ENCODE data around the gene SPARC.

Gene SPARC

DNA sequence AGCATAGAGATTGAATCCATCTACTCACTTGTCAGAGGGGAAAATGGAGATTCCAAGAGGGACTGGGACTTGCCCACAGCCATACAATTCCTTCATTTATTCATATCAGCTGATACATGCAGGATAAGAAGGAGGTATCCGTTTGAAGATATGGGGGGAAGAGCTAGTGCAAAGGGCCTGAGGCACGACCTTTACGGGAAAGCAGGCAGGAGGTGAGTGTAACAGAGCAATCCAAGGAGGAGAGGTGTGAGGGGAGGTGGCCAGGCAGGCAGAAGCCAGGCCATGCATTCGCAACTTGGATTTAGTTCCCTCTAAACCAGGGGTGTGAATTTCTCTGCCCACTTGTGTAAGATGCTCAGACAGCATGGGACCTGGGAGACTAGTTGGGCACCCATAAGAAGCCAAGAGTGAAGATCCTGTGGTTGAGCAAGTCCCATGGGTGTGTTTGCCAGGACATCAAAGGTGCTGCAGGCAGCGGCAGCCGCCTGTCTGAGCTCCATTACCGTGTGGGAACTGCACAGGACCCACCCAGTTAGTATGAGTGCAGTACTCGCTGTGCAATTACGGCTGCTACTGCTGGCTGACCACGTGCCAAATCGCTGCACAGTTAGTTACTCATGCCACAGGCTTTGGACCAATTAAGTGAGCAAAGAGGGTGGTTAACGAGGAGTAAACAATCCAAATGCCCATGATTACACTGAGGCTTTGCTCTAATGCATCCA, 64.2 kb downstream of the SPARC start:
- DNase-seq (ENCODE audit: low spot score in 2 of 2) (no peak), ATAC-seq (ENCODE audit: low read depth) (no peak)
- Mint-ChIP-seq H3K27ac (no peak overlapping the region), H3K9me3 (no peaks in the 10 kb centered on the region), H3K4me3 (no peak overlapping the region), H3K36me3 (no peaks in the 10 kb centered on the region), H3K27me3 (peaks cover 12% of the 10 kb centered on the region), H3K4me1 (no peaks in the 10 kb centered on the region)

DNA sequence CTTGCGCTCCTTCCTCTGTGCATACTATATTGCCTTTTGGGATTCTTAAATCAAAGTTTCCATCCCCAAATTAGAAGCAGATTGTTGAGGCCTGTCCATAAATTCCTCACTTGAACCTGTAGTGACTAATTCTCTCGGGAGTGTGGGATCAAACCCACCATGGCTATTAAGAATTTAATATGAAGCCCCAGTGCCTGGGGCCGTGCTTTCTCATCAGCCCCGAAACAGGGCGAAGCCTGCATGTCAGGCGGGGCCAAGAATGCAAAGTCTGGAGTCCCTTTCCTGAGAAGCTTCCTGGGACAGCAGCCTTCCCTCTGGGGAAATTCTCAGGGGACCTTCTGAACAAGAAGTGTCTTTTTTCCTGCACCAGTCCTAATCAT, 66.3 kb downstream of the SPARC start:
- Mint-ChIP-seq H3K9me3 (no peaks in the 10 kb centered on the region), H3K27me3 (peaks cover 18% of the 10 kb centered on the region), H3K27ac (no peak overlapping the region), H3K4me1 (no peaks in the 10 kb centered on the region), H3K4me3 (no peak overlapping the region), H3K36me3 (no peaks in the 10 kb centered on the region)
- no peak for DNase-seq (ENCODE audit: low spot score in 2 of 2)
- ATAC-seq (ENCODE audit: low read depth) = no peak

DNA sequence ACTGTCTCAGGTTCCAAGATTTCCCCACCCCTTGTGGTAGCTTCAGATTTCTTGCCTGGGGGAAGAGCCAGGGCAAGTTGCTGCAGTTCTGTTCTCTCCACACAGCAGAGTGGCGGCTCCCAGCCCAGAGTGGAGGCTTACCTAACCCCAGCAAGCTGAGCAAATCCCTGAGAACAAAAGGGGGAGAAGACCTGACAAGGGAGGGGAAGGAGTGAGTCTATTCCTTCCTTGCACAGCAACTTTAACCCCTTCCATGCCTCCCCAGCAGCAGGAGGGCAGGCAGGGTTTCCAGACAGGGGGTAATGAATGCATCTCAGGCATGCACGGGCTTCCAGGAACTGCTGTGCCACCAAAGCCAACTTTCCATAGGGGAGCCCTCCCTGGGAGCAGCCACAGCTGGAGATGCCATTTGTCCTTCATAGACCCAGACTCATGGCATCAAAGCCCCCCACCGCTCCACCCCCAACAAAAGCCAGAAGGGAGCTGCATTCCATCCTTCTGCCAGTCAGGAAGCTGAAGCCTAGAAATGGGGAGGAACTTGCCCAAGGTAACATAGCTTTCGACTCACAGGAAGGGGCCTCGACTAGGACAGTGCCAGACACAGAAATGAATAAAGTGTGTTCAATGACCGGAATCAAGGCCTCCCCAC, 66.8 kb downstream of the SPARC start:
- DNase-seq (ENCODE audit: low spot score in 2 of 2) (no peak), ATAC-seq (ENCODE audit: low read depth) (no peak)
- Mint-ChIP-seq H3K4me3 (no peak overlapping the region), H3K27me3 (peaks cover 19% of the 10 kb centered on the region), H3K9me3 (no peaks in the 10 kb centered on the region), H3K27ac (no peak overlapping the region), H3K4me1 (no peaks in the 10 kb centered on the region), H3K36me3 (no peaks in the 10 kb centered on the region)

DNA sequence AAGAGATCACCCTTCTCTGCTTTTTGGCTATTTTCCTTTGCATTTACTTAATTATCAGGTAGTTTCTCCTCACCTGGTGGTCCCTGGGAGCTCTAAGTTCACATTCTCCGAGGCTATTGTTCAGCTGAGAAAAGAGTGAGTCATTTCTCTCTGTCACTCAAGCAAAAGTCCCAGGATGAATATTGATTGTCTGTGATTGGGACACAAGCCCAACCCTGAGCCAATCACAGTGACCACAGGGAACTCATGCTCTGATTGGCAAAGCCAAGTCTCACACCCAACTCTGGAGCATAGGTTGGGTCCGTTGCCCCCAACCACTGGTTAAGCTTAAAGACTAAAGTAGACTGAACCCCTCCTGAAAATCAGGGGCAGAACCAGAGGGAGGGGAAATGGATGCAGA, 67.8 kb downstream of the SPARC start:
- no peaks in the 10 kb centered on the region for H3K9me3 Mint-ChIP-seq
- ATAC-seq (ENCODE audit: low read depth) = no peak
- H3K4me1 Mint-ChIP-seq = no peaks in the 10 kb centered on the region
- no peaks in the 10 kb centered on the region for H3K36me3 Mint-ChIP-seq
- peaks cover 19% of the 10 kb centered on the region for H3K27me3 Mint-ChIP-seq
- H3K27ac Mint-ChIP-seq = no peak overlapping the region
- H3K4me3 Mint-ChIP-seq = no peak overlapping the region
- no peak for DNase-seq (ENCODE audit: low spot score in 2 of 2)

DNA sequence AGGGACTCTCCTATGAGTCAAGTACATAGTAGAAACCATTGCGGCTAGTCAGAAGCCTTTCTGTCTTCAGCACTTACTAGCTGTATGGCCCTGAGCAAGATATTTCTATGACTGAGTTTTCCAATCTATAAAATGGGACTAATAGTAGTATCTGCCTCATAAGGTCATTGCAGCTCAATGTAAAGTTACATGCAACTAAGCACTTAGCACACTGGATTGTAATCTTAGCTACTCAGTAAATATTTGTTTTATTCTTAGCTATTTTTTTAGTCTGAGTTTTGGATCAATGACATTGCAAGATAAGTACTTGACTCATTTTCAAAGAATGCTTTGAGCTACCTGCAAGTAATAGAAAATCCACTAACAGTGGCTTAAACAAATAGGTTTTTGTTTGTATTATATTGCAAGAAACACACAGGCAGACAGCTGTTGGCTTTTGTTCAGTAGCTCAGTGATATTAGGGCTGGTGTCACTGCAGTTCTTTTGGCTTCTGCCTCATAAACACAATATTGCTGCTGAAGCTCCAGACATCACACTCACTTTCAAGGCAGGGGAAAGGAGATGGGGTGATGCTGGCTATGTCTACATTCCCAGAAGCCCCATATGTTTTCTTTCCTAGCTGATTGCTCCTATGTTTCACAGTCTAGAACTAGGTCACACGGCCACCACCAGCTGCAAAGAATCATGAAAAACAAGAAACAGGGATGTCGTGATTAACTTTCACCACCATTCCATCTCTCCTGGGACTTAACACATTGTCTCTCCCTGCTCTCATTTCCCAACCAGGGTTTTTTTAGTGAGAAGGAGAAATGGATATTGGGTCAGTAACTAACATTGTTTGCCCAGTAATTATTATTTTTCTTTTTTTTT, 68.6 kb downstream of the SPARC start:
- Mint-ChIP-seq H3K4me1 (peaks cover 4% of the 10 kb centered on the region), H3K4me3 (no peak overlapping the region), H3K27ac (no peak overlapping the region), H3K36me3 (no peaks in the 10 kb centered on the region), H3K27me3 (peaks cover 19% of the 10 kb centered on the region), H3K9me3 (no peaks in the 10 kb centered on the region)
- DNase-seq (ENCODE audit: low spot score in 2 of 2) (no peak), ATAC-seq (ENCODE audit: low read depth) (no peak)

DNA sequence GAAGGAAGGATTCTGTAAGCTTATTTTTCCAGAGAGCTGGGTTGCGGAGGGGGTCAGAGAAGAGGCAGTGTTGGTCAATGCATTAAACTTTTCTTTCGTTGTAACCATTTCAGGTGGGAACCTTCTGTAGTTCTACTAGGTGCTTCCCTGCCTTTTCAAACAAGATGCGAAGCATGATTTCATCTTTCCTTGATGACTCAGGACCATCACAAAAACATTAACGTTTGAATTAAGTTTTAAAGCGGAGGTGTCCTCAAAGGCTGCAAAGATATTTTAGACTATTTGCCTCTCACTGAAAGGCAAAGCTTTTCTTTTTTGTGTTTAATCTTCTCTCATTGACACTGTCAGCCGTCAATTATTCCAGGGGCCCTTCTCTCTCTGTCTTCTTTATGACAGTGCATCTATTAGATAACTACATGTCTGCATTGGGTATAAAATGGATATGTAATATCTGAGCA, 69.3 kb downstream of the SPARC start:
- DNase-seq (ENCODE audit: low spot score in 2 of 2) (no peak), ATAC-seq (ENCODE audit: low read depth) (no peak)
- Mint-ChIP-seq H3K27me3 (peaks cover 21% of the 10 kb centered on the region), H3K4me1 (peaks cover 11% of the 10 kb centered on the region), H3K27ac (no peak overlapping the region), H3K9me3 (no peaks in the 10 kb centered on the region), H3K36me3 (no peaks in the 10 kb centered on the region), H3K4me3 (no peak overlapping the region)

DNA sequence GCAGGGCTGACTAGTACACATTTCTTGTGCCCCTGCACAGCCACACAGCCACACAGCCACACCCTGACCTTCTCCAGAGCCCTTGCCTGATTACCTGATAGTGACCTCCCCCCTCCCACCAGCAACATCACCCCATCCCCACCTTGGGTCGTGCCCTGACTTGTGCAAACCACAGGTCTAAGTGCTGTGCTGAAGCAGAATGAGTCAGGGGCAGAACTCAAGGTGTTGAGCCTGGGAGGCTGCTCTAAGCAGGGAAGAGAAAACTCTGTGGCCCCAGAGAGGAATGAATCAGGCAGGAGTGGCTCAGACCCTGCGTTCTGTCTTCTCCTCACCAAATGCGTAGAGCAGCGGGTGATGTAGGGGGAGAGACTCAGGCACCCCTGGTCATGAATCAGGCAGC, 71.3 kb downstream of the SPARC start:
- Mint-ChIP-seq H3K27ac (no peak overlapping the region), H3K4me3 (no peak overlapping the region), H3K27me3 (peaks cover 12% of the 10 kb centered on the region), H3K4me1 (peaks cover 12% of the 10 kb centered on the region), H3K36me3 (no peaks in the 10 kb centered on the region), H3K9me3 (no peaks in the 10 kb centered on the region)
- DNase-seq (ENCODE audit: low spot score in 2 of 2) (no peak), ATAC-seq (ENCODE audit: low read depth) (no peak)

DNA sequence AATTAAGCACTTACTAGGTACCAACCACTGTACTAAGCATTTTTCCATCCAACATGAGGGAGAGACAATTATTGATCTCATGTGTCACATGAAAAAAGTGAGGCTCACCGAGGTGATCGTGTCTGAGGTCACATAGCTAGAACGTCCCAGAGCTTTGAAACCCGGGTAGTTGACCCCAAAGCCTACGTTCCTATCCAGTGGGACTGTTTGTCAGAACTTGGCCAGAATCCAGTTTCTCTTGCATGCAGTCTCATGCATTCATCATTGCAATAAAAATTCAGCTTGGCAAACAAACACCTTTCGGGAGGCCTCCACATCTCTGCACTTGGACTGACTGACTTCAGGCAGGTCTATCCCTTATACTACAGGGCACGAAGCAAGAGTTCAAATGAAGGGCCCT, 72.2 kb downstream of the SPARC start:
- H3K4me1 Mint-ChIP-seq = peaks cover 12% of the 10 kb centered on the region
- H3K4me3 Mint-ChIP-seq = no peak overlapping the region
- no peak for ATAC-seq (ENCODE audit: low read depth)

DNA sequence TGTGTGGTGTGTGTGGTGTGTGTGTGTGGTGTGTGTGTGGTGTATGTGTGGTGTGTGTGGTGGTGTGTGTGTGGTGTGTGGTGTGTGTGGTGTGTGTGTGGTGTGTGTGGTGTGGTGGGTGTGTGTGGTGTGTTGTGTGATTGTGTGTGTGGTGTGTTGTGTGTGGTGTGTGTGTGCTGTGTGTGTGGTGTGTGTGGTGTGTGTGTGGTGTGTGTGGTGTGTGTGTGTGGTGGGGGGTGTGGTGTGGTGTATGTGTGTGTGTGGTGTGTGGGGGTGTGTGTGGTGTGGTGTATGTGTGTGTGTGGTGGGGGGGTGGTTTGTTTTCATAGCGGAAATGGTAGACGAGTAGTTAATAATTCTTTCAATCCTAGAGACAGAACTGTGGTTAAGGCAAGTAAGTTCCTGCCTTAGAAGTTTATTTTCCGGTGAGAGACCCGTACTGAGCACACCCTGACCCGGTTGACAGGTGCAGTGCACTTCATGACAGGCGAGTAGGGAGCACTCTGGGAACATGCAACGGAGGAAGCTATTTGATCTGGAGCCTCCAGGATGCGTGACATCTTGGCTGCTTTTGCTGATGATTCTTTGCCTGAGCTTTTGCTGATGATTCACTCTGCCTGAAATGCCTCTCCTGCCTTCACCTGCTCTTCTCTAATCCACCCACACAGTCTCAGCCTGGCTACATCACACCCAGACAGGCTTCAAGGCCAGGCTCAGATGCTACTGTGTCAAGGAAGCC, 73.9 kb downstream of the SPARC start:
- H3K4me1 Mint-ChIP-seq = peaks cover 12% of the 10 kb centered on the region
- peak overlapping the region; percentile 16 for H3K27ac Mint-ChIP-seq

More for the DNA sequence above, 72.2 kb downstream of the SPARC start:
- peaks cover 12% of the 10 kb centered on the region for H3K27me3 Mint-ChIP-seq
- no peaks in the 10 kb centered on the region for H3K36me3 Mint-ChIP-seq
- no peaks in the 10 kb centered on the region for H3K9me3 Mint-ChIP-seq
- no peak overlapping the region for H3K27ac Mint-ChIP-seq
- no peak for DNase-seq (ENCODE audit: low spot score in 2 of 2)

DNA sequence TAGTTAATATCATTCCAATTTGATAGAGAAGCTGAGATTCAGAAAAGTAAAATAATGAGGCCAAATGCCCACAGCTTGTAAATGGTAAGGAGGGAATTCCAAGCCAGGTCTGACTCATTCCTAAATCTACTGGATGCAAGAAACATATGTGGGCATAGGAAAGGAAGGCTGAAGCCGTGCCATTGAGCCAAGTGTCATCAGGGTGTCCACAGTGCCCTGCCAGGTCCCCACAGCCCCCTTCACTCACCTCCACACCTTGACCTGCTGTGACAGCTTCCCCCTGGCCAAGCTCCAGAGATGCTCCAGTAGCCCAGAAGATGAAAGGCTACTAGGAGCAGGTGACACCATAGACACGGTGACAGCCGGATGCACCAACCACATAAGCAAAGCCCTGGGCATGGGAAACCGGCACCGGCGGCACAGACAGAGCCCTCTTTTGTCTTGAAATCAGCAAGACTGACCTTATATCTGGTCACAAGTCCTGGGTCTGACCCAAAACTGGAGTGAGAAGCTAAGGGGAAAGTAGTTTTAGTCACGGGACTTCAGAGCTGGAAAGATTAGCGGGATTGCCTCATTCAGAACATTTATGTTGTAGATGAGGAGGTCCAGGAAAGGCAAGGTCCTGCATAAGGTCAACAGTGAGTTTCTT, 75.5 kb downstream of the SPARC start:
- Mint-ChIP-seq H3K9me3 (no peaks in the 10 kb centered on the region), H3K36me3 (no peaks in the 10 kb centered on the region), H3K27ac (no peak overlapping the region), H3K4me1 (peaks cover 12% of the 10 kb centered on the region), H3K4me3 (no peak overlapping the region), H3K27me3 (peaks cover 6% of the 10 kb centered on the region)
- no peak for ATAC-seq (ENCODE audit: low read depth)
- DNase-seq (ENCODE audit: low spot score in 2 of 2) = no peak

More for the DNA sequence above, 73.9 kb downstream of the SPARC start:
- ATAC-seq (ENCODE audit: low read depth) (peak; percentile 45), DNase-seq (ENCODE audit: low spot score in 2 of 2) (no peak)
- H3K27me3 Mint-ChIP-seq = peaks cover 12% of the 10 kb centered on the region
- H3K4me3 Mint-ChIP-seq = peak overlapping the region; percentile 2
- no peaks in the 10 kb centered on the region for H3K9me3 Mint-ChIP-seq
- H3K36me3 Mint-ChIP-seq = no peaks in the 10 kb centered on the region

Data from memory B cell (primary cell).